HEK293 (cell line): ENCODE measurements around the gene TSPYL2.

Source experiments
- AEBP2 ChIP-seq: fragments of 450-650 bp; formaldehyde crosslinking; IDR thresholded peaks from 2 replicates; pipeline ENCODE4 v1.5.1; 2016; ENCODE audit warnings: missing biosample characterization, missing genetic modification characterization, borderline replicate concordance
- BCL11B ChIP-seq: fragments of 450-650 bp; formaldehyde crosslinking; IDR thresholded peaks from 2 replicates; pipeline ENCODE4 v1.5.1; 2016; ENCODE audit warnings: low read depth, missing biosample characterization, missing genetic modification characterization
- GFI1B ChIP-seq: fragments of 450-650 bp; formaldehyde crosslinking; IDR thresholded peaks from 2 replicates; pipeline ENCODE4 v1.5.1; 2016; ENCODE audit warnings: missing biosample characterization, missing genetic modification characterization
- GLI4 ChIP-seq: fragments of 450-650 bp; formaldehyde crosslinking; IDR thresholded peaks from 2 replicates; pipeline ENCODE4 v1.5.1; 2016; ENCODE audit warnings: missing biosample characterization, missing genetic modification characterization
- HOXA7 ChIP-seq: sonication (generic); formaldehyde crosslinking; IDR thresholded peaks from 2 replicates; pipeline ENCODE4 v1.8.1; 2022; ENCODE audit warnings: missing genetic modification reagents, borderline replicate concordance
- IKZF3 ChIP-seq: fragments of 450-650 bp; IDR thresholded peaks from 2 replicates; pipeline ENCODE4 v1.5.0; 2018; ENCODE audit warnings: missing biosample characterization, mild to moderate bottlenecking, missing genetic modification characterization, moderate library complexity
- KLF8 ChIP-seq: fragments of 450-650 bp; formaldehyde crosslinking; IDR thresholded peaks from 2 replicates; pipeline ENCODE4 v1.5.1; 2016; ENCODE audit warnings: missing biosample characterization, missing genetic modification characterization
- OVOL3 ChIP-seq: fragments of 450-650 bp; formaldehyde crosslinking; IDR thresholded peaks from 2 replicates; pipeline ENCODE4 v1.5.1; 2016; ENCODE audit warnings: missing biosample characterization, missing genetic modification characterization
- PATZ1 ChIP-seq: fragments of 450-650 bp; formaldehyde crosslinking; IDR thresholded peaks from 2 replicates; pipeline ENCODE4 v1.5.1; 2016; ENCODE audit warnings: missing biosample characterization, missing genetic modification characterization
- PBX3 ChIP-seq: sonication (generic); formaldehyde crosslinking; IDR thresholded peaks from 2 replicates; pipeline ENCODE4 v1.8.1; 2022; ENCODE audit warnings: mild to moderate bottlenecking, moderate library complexity, missing genetic modification reagents
- REST ChIP-seq: fragments of 450-650 bp; formaldehyde crosslinking; IDR thresholded peaks from 2 replicates; pipeline ENCODE4 v1.5.1; 2016; ENCODE audit warnings: missing biosample characterization, missing genetic modification characterization
- SP3 ChIP-seq: fragments of 450-650 bp; formaldehyde crosslinking; IDR thresholded peaks from 2 replicates; pipeline ENCODE4 v1.5.1; 2016; ENCODE audit warnings: missing biosample characterization, missing genetic modification characterization
- ZBTB1 ChIP-seq: fragments of 450-650 bp; formaldehyde crosslinking; IDR thresholded peaks from 2 replicates; pipeline ENCODE4 v1.5.1; 2016; ENCODE audit warnings: missing biosample characterization, missing genetic modification characterization
- ZBTB11 ChIP-seq: fragments of 450-650 bp; formaldehyde crosslinking; conservative IDR thresholded peaks from 2 replicates; pipeline ENCODE4 v1.5.1; 2016; ENCODE audit warnings: low read depth, missing biosample characterization, missing genetic modification characterization
- ZNF132 ChIP-seq: fragments of 450-650 bp; formaldehyde crosslinking; IDR thresholded peaks from 2 replicates; pipeline ENCODE4 v1.5.1; 2017; ENCODE audit warnings: missing biosample characterization, missing genetic modification characterization, borderline replicate concordance
- ZNF133 ChIP-seq: fragments of 450-650 bp; formaldehyde crosslinking; IDR thresholded peaks from 2 replicates; pipeline ENCODE4 v1.5.1; 2016; ENCODE audit warnings: missing biosample characterization, missing genetic modification characterization
- ZNF175 ChIP-seq: fragments of 450-650 bp; formaldehyde crosslinking; IDR thresholded peaks from 2 replicates; pipeline ENCODE4 v1.5.1; 2016; ENCODE audit warnings: missing biosample characterization, missing genetic modification characterization
- ZNF221 ChIP-seq: fragments of 450-650 bp; formaldehyde crosslinking; IDR thresholded peaks from 2 replicates; pipeline ENCODE4 v1.5.1; 2017; ENCODE audit warnings: missing biosample characterization, missing genetic modification characterization, borderline replicate concordance
- ZNF223 ChIP-seq: fragments of 450-650 bp; formaldehyde crosslinking; IDR thresholded peaks from 2 replicates; pipeline ENCODE4 v1.5.1; 2016; ENCODE audit warnings: missing biosample characterization, missing genetic modification characterization
- ZNF366 ChIP-seq: fragments of 450-650 bp; formaldehyde crosslinking; conservative IDR thresholded peaks from 2 replicates; pipeline ENCODE4 v1.5.1; 2016; ENCODE audit warnings: missing biosample characterization, missing genetic modification characterization
- ZNF664 ChIP-seq: fragments of 450-650 bp; formaldehyde crosslinking; IDR thresholded peaks from 2 replicates; pipeline ENCODE4 v1.5.1; 2016; ENCODE audit warnings: missing biosample characterization, missing genetic modification characterization
- ZNF677 ChIP-seq: fragments of 450-650 bp; IDR thresholded peaks from 2 replicates; pipeline ENCODE4 v1.5.0; 2018; ENCODE audit warnings: missing biosample characterization, mild to moderate bottlenecking, missing genetic modification characterization, moderate library complexity
- ZNF692 ChIP-seq: fragments of 450-650 bp; formaldehyde crosslinking; IDR thresholded peaks from 2 replicates; pipeline ENCODE4 v1.5.1; 2016; ENCODE audit warnings: missing biosample characterization, missing genetic modification characterization
- ZNF747 ChIP-seq: fragments of 450-650 bp; formaldehyde crosslinking; IDR thresholded peaks from 2 replicates; pipeline ENCODE4 v1.5.1; 2016; ENCODE audit warnings: missing biosample characterization, missing genetic modification characterization
- ZSCAN5A ChIP-seq: fragments of 450-650 bp; formaldehyde crosslinking; IDR thresholded peaks from 2 replicates; pipeline ENCODE4 v1.5.1; 2016; ENCODE audit warnings: missing biosample characterization, missing genetic modification characterization

TSPYL2 gene

GRCh38 chrX:53093748-53094581, 11.8 kb downstream of the TSPYL2 start, which contains the start of gene KANTR (continued):
- TF ChIP-seq ZSCAN5A (tag by site-specific recombination) (no peak), ZNF223 (tag by site-specific recombination) (no peak), ZNF747 (tag by site-specific recombination) (no peak), ZNF366 (no peak), ZNF175 (no peak), ZNF221 (tag by site-specific recombination) (no peak), OVOL3 (tag by site-specific recombination) (no peak), REST (tag by site-specific recombination) (no peak), ZNF677 (tag by site-specific recombination) (no peak), PATZ1 (tag by site-specific recombination) (peak; percentile 61), ZNF133 (tag by site-specific recombination) (no peak), ZBTB11 (tag by site-specific recombination) (no peak), HOXA7 (no peak), ZNF692 (tag by site-specific recombination) (0 out of 2 replicates have a peak, but pooled peaks have one; percentile 18), PBX3 (CRISPR knock-in tag) (no peak), ZNF664 (no peak), GFI1B (tag by site-specific recombination) (no peak), ZBTB1 (no peak), KLF8 (peak; percentile 63; the same call in 1 of the 2 replicates), GLI4 (tag by site-specific recombination) (no peak), BCL11B (no peak), AEBP2 (tag by site-specific recombination) (no peak), IKZF3 (tag by site-specific recombination) (peak; percentile 86), ZNF132 (tag by site-specific recombination) (no peak), SP3 (tag by site-specific recombination) (peak; percentile 71)
